ENCODE data around the gene ADAM22. TPM values are rescaled to one million over a fixed set of nuclear protein-coding genes. Genes with fewer than 3 reads are reported as not detected.
"Not testable (repeated sequence)": the region's sequence is repeated elsewhere in the genome, so short reads cannot be mapped to it uniquely, and the experiment has no call there.

The ADAM22 gene
- total and polyA plus RNA-seq, 10 donors: 0.43 to 4.4 (median 3.0) TPM

DNA sequence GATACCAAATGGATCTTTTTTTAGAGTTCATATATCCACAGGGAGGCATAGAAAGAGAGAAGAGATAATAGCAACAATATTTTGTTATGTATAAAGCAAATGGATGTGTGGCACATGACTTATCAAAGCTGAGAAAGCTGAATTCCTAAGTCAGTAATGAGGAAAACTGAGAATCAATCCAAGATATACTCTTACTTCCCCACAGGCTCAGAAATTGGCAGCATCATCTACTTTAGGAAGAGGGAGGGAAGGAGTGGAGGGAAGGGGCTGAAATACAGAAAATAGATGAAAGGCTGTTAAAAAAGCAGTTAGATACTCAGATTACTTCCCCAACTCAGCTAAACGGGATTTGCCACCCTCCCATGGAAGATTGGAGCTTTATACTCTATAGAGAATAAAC is 222.3 kb downstream of the ADAM22 start:
- Histone ChIP-seq H3K36me3 (peaks cover 0 to 1% (median 0%) of the 10 kb centered on the region in 6 donors), H3K27ac (no peak overlapping the region), H3K9me3 (peaks cover 0 to 30% (median 18%) of the 10 kb centered on the region in 8 donors), H3K4me3 (no peak overlapping the region), H3K4me1 (no peaks in the 10 kb centered on the region), H3K27me3 (replicated peaks in 1 of 7) (no peaks in the 10 kb centered on the region)
- DNase-seq: no peak
- TF ChIP-seq, protein P1, sequence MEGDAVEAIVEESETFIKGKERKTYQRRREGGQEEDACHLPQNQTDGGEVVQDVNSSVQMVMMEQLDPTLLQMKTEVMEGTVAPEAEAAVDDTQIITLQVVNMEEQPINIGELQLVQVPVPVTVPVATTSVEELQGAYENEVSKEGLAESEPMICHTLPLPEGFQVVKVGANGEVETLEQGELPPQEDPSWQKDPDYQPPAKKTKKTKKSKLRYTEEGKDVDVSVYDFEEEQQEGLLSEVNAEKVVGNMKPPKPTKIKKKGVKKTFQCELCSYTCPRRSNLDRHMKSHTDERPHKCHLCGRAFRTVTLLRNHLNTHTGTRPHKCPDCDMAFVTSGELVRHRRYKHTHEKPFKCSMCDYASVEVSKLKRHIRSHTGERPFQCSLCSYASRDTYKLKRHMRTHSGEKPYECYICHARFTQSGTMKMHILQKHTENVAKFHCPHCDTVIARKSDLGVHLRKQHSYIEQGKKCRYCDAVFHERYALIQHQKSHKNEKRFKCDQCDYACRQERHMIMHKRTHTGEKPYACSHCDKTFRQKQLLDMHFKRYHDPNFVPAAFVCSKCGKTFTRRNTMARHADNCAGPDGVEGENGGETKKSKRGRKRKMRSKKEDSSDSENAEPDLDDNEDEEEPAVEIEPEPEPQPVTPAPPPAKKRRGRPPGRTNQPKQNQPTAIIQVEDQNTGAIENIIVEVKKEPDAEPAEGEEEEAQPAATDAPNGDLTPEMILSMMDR (IDR thresholded peaks at IDR 0.05 in 8 of 11, conservative IDR thresholded peaks at IDR 0.05 in 3 of 11): no peak
- no peak for TF ChIP-seq POLR2AphosphoS5 (IDR thresholded peaks at IDR 0.05)
- TF ChIP-seq POLR2A (IDR thresholded peaks at IDR 0.05): no peak
- intact Hi-C loops (cut with DNase I; ENCODE audit: low total_unique reads): no loop called here
- 58 to 80% (median 72%) methylated on average over 1 of the region's 1 CpG for WGBS, 5 donors

DNA sequence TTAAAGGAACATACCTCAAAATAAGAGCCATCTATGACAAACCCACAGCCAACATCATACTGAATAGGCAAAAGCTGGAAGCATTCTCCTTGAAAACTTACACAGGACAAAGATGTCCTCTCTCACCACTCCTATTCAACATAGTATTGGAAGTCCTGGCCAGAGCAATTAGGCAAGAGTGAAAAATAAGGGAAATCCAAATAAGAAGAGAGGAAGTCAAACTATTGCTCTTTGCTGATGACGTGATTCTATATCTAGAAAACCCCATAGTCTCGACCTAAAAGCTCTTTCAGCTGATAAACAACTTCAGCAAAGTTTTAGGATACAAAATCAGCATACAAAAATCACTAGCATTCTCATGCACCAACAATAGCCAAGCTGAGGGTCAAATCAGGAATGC is 225.7 kb downstream of the ADAM22 start:
- H3K36me3 ChIP-seq; intact Hi-C loops (cut with DNase I; ENCODE audit: low total_unique reads); DNase-seq; H3K27ac ChIP-seq; H3K27me3 ChIP-seq (replicated peaks in 1 of 7); H3K4me1 ChIP-seq; H3K4me3 ChIP-seq: not testable (repeated sequence)
- WGBS, 5 donors: 67 to 85% (median 80%) methylated on average over 2 of the region's 2 CpGs
- peaks cover 0 to 30% (median 18%) of the 10 kb centered on the region in 8 donors for H3K9me3 ChIP-seq

- DNase-seq: no peak
- intact Hi-C loops (cut with DNase I; ENCODE audit: low total_unique reads): no loop called here
- no peak for TF ChIP-seq POLR2A (IDR thresholded peaks at IDR 0.05)
- TF ChIP-seq, protein P1 (IDR thresholded peaks at IDR 0.05 in 8 of 11, conservative IDR thresholded peaks at IDR 0.05 in 3 of 11): no peak
- no peak for TF ChIP-seq POLR2AphosphoS5 (IDR thresholded peaks at IDR 0.05)
- Histone ChIP-seq H3K27me3 (replicated peaks in 1 of 7) (no peaks in the 10 kb centered on the region), H3K27ac (no peak overlapping the region), H3K9me3 (peaks cover 0 to 2% (median 0%) of the 10 kb centered on the region in 8 donors), H3K36me3 (no peaks in the 10 kb centered on the region), H3K4me1 (no peaks in the 10 kb centered on the region), H3K4me3 (no peak overlapping the region)
Measured at GRCh38 chr7:88165697-88166096, 231.6 kb downstream of the ADAM22 start.

DNA sequence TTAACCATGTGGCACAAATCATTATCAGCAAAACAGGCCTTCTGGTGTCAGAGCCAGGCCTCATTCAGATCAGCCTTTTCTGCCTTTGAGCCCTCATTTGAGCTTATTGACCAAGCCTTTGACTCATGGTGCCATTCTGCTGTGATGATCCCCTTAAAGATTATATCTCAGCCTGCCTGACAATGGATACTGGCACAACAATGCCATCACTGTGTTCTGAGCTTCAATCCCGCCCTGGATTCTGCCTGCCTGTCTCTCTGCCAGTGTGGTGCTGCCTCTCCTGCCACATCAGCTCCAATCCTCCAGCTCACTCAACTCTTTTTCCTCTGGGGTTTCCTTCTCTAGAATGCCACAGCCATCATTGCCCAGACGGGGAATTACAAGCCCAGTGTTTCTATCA is 233.2 kb downstream of the ADAM22 start:
- no peak for DNase-seq
- H3K4me1 ChIP-seq: no peaks in the 10 kb centered on the region

More for the DNA sequence above, 233.2 kb downstream of the ADAM22 start:
- H3K27me3 ChIP-seq (replicated peaks in 1 of 7): no peaks in the 10 kb centered on the region
- intact Hi-C loops (cut with DNase I; ENCODE audit: low total_unique reads): no loop called here
- H3K9me3 ChIP-seq: no peaks in the 10 kb centered on the region
- TF ChIP-seq, protein P1 (IDR thresholded peaks at IDR 0.05 in 8 of 11, conservative IDR thresholded peaks at IDR 0.05 in 3 of 11): no peak
- TF ChIP-seq POLR2AphosphoS5 (IDR thresholded peaks at IDR 0.05): no peak
- TF ChIP-seq POLR2A (IDR thresholded peaks at IDR 0.05): no peak
- WGBS, 5 donors: 80 to 100% (median 89%) methylated on average over 2 of the region's 2 CpGs
- H3K36me3 ChIP-seq: no peaks in the 10 kb centered on the region
- H3K27ac ChIP-seq: no peak overlapping the region
- no peak overlapping the region for H3K4me3 ChIP-seq

Data from spleen (tissue), 11 donors.